IPS-18a (cell line): ENCODE results near the gene MIR17HG.
"Not testable (repeated sequence)": the region's sequence is repeated elsewhere in the genome, so short reads cannot be mapped to it uniquely, and the experiment has no call there.

Experiments
- H3K27ac ChIP-seq: one replicate; pipeline ENCODE4 v1.5.1; 2013; ENCODE audit warnings: low read length
- H3K27me3 ChIP-seq: one replicate; pipeline ENCODE4 v1.6.1; 2013; ENCODE audit warnings: mild to moderate bottlenecking, low read length; ENCODE audit not compliant: control insufficient read depth, insufficient read depth
- H3K36me3 ChIP-seq: one replicate; pipeline ENCODE4 v1.6.1; 2013; ENCODE audit warnings: low read depth, low read length; ENCODE audit not compliant: control insufficient read depth
- H3K4me1 ChIP-seq: one replicate; pipeline ENCODE4 v1.6.1; 2013; ENCODE audit warnings: low read depth, low read length; ENCODE audit not compliant: control insufficient read depth
- H3K4me3 ChIP-seq: one replicate; pipeline ENCODE4 v1.5.1; 2013; ENCODE audit warnings: low read length
- H3K9ac ChIP-seq: one replicate; pipeline ENCODE4 v1.6.1; 2013; ENCODE audit warnings: mild to moderate bottlenecking, low read length, moderate library complexity
- H3K9me3 ChIP-seq: one replicate; pipeline ENCODE4 v1.6.1; 2013; ENCODE audit warnings: low read depth, low read length; ENCODE audit not compliant: control insufficient read depth

MIR17HG gene

DNA sequence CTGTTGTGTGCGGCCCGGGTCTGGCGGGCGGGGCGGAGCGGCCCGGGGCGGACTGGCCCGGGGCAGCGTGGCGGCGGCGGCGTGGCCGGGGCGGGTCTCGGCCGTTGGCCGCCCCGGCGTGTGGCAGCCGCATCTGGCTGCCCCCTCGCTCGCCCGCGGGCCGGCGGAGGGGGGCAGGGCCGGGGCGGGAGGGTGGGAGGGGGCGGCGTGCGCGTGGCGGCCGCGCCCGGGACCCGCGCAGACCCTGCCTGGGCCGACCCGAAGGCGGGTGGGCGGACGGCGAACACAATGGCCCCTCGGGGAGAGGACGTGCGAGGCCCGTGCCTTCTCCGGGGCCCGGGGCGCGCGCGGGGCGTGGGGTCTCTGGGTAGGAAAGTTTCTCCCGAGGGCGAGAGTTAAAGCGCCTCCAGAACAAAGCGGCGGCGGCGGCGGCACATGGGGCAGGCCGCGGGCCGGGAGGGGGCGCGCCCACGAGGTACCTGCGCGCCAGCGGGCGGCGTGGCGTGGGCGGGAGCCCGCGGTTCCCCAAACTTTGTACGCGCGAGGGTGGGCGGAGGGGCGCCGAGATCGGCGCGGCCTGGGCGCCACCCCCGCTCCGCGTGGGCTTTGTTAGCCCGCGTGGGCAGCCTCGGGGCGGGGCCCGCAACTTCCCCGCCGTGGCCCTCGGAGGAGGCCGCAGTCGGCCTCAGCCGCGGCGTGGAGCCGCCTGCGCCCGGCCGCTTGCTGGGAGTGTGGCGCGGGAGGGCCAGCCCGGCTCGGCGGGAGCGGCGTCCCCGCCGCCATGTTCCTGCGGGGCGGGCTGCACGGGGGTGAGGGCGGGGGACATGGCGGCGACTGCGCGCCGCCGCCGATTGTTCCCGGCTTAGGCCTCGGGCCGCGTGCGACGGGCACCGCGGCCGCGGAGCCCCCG lies 764 bp downstream of the MIR17HG start:
- Histone ChIP-seq H3K27ac (peak overlapping the region; percentile 68), H3K4me1 (peaks cover 20% of the 10 kb centered on the region), H3K27me3 (peaks cover 8% of the 10 kb centered on the region), H3K9ac (peak overlapping the region; percentile 100), H3K9me3 (no peaks in the 10 kb centered on the region), H3K36me3 (peaks cover 43% of the 10 kb centered on the region), H3K4me3 (peak overlapping the region; percentile 96)

DNA sequence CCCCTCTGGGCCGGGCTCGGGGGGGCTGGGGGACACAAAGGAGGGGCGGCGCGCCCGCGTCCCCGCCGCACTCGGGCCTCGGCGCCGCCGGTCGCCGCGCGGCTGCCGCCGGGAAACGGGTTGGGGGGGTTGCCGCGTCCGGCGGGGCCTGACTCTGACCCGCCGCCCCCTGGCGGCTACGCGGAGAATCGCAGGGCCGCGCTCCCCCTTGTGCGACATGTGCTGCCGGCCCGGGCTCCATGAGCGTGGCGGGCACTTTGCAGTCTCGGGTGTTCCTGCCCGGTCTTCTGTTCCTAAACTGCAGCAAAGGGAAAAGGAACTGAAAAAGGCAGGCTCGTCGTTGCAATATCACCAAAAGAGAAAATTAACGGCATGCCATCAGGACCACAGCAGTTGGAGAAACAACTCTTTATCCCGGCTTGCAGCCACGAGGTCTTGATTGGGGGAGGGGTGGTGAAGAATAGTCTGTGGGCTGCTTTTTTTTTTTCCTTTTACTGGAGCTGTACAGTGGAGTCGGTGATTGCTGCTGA lies 1.5 kb downstream of the MIR17HG start:
- peak overlapping the region; percentile 96 for H3K4me3 ChIP-seq
- peaks cover 50% of the 10 kb centered on the region for H3K36me3 ChIP-seq
- H3K9me3 ChIP-seq = no peaks in the 10 kb centered on the region
- peak overlapping the region; percentile 100 for H3K9ac ChIP-seq
- H3K27me3 ChIP-seq = peaks cover 8% of the 10 kb centered on the region
- H3K27ac ChIP-seq = peak overlapping the region; percentile 92
- peaks cover 20% of the 10 kb centered on the region for H3K4me1 ChIP-seq

GRCh38 chr13:91349992-91350911 lies 2.8 kb downstream of the MIR17HG start:
- Histone ChIP-seq H3K4me1 (peaks cover 20% of the 10 kb centered on the region), H3K36me3 (peaks cover 63% of the 10 kb centered on the region), H3K9me3 (no peaks in the 10 kb centered on the region), H3K4me3 (peak overlapping the region; percentile 96), H3K9ac (peak overlapping the region; percentile 100), H3K27me3 (peaks cover 8% of the 10 kb centered on the region), H3K27ac (peak overlapping the region; percentile 92)

GRCh38 chr13:91351123-91351522 lies 3.6 kb downstream of the MIR17HG start:
- peak overlapping the region; percentile 96 for H3K4me3 ChIP-seq
- H3K27ac ChIP-seq = no peak overlapping the region
- H3K4me1 ChIP-seq = peaks cover 20% of the 10 kb centered on the region
- H3K27me3 ChIP-seq = peaks cover 6% of the 10 kb centered on the region
- peak overlapping the region; percentile 100 for H3K9ac ChIP-seq
- H3K9me3 ChIP-seq = no peaks in the 10 kb centered on the region
- peaks cover 72% of the 10 kb centered on the region for H3K36me3 ChIP-seq

GRCh38 chr13:91351980-91352379 lies 4.5 kb downstream of the MIR17HG start:
- Histone ChIP-seq H3K4me3 (peak overlapping the region; percentile 96), H3K4me1 (peaks cover 15% of the 10 kb centered on the region), H3K27ac (no peak overlapping the region), H3K36me3 (peaks cover 80% of the 10 kb centered on the region), H3K27me3 (no peaks in the 10 kb centered on the region), H3K9ac (no peak overlapping the region), H3K9me3 (no peaks in the 10 kb centered on the region)

DNA sequence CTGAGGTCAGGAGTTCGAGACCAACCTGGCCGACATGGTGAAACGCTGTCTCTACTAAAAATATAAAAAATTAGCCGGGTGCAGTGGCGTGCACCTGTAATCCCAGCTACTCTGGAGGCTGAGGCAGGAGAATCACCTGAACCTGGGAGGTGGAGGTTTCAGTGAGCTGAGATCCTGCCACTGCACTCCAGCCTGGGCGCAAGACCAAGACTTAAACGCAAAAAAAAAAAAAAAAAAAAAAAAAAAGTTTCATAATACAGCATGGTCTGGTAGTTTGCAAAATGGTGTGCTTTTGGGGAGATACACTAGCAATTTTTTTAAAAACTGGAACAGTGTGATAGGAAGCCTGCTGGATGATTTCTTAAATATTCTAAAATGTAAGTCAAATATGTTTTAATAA lies 5.4 kb downstream of the MIR17HG start:
- H3K4me3 ChIP-seq, H3K9me3 ChIP-seq, H3K27ac ChIP-seq, H3K27me3 ChIP-seq, H3K9ac ChIP-seq: not testable (repeated sequence)
- Histone ChIP-seq H3K36me3 (peaks cover 84% of the 10 kb centered on the region), H3K4me1 (peaks cover 15% of the 10 kb centered on the region)

GRCh38 chr13:91353494-91353893 lies 6.0 kb downstream of the MIR17HG start:
- Histone ChIP-seq H3K9me3 (no peaks in the 10 kb centered on the region), H3K9ac (peak overlapping the region; percentile 11), H3K36me3 (peaks cover 84% of the 10 kb centered on the region), H3K4me1 (peaks cover 15% of the 10 kb centered on the region), H3K27me3 (no peaks in the 10 kb centered on the region), H3K4me3 (no peak overlapping the region), H3K27ac (no peak overlapping the region)

- Histone ChIP-seq H3K9me3 (no peaks in the 10 kb centered on the region), H3K27ac (no peak overlapping the region), H3K27me3 (no peaks in the 10 kb centered on the region), H3K9ac (no peak overlapping the region), H3K4me1 (peaks cover 12% of the 10 kb centered on the region), H3K4me3 (no peak overlapping the region), H3K36me3 (peaks cover 71% of the 10 kb centered on the region)
Measured at GRCh38 chr13:91355099-91355825, 7.8 kb downstream of the MIR17HG start.

GRCh38 chr13:91355826-91356710 lies 8.6 kb downstream of the MIR17HG start:
- Histone ChIP-seq H3K27me3 (no peaks in the 10 kb centered on the region), H3K9me3 (no peaks in the 10 kb centered on the region), H3K4me3 (no peak overlapping the region), H3K4me1 (peaks cover 4% of the 10 kb centered on the region), H3K9ac (no peak overlapping the region), H3K27ac (no peak overlapping the region), H3K36me3 (peaks cover 63% of the 10 kb centered on the region)

DNA sequence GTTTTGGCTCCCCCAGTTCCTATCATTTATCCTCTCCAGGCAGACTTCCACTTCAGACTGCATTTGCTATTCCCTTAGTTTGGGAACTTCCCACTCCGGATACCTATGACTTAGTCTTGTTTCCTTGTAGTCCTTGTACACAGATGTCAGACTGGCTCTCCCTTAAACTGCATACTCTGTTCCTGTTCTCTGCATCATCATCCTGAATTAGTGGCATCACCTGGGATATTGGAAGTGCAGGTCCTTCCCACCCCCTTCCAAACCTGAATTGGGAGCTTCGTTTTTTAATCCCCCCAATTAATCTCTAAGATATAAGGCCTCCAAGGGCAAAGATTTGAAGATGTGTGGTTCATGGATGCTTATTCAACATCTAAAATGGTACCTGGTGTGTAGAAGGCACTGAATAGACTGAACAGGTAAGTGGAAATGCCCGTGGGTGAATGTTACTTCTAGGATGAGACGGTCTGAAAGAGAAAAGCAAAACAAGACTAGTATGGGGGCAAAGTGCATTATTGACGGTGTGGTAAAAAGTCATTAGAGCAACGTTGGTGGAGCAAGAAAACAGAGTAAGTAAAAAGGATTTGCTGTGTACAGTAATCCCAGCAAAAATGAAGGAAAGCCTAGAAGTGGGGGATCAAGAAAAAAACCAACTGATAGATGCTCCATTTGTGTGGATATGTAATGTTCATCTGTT lies 9.6 kb downstream of the MIR17HG start:
- peaks cover 53% of the 10 kb centered on the region for H3K36me3 ChIP-seq
- no peaks in the 10 kb centered on the region for H3K9me3 ChIP-seq
- H3K4me1 ChIP-seq = no peaks in the 10 kb centered on the region
- H3K27ac ChIP-seq = no peak overlapping the region
- no peak overlapping the region for H3K4me3 ChIP-seq
- H3K27me3 ChIP-seq = no peaks in the 10 kb centered on the region
- H3K9ac ChIP-seq = no peak overlapping the region
